ENCODE results near the gene TAF12.
"Not testable (repeated sequence)": the region's sequence is repeated elsewhere in the genome, so short reads cannot be mapped to it uniquely, and the experiment has no call there.

- not testable (repeated sequence) for TF ChIP-seq ELF4 (IDR thresholded peaks at IDR 0.05); FOXM1 (IDR thresholded peaks at IDR 0.05; ENCODE audit: borderline replicate concordance); HDGF (IDR thresholded peaks at IDR 0.05; ENCODE audit: borderline replicate concordance); ARNT (IDR thresholded peaks at IDR 0.05); LEF1 (IDR thresholded peaks at IDR 0.05; ENCODE audit: borderline replicate concordance); NFRKB (IDR thresholded peaks at IDR 0.05); ZNF384 (IDR thresholded peaks at IDR 0.05); CTBP1 (IDR thresholded peaks at IDR 0.05; ENCODE audit: borderline replicate concordance); FOXK2 (IDR thresholded peaks at IDR 0.05); FOXA1 (IDR thresholded peaks at IDR 0.05); BHLHE40 (IDR thresholded peaks at IDR 0.05; ENCODE audit: borderline replicate concordance); SP1 (IDR thresholded peaks at IDR 0.05); SUZ12 (IDR thresholded peaks at IDR 0.05); PKNOX1 (IDR thresholded peaks at IDR 0.05)
Measured at GRCh38 chr1:28572891-28573290, 70.0 kb downstream of the TAF12 start.
